SKM-1 treated with dmso at 0.1 percent for 144 hours (cell line): ENCODE data around the gene FOXP2.

ENCODE experiments used
- DNase-seq: peaks from one replicate; lab custom pipeline; 2025; ENCODE audit not compliant: unreplicated experiment; lab: John Stamatoyannopoulos, UW

FOXP2 gene

DNA sequence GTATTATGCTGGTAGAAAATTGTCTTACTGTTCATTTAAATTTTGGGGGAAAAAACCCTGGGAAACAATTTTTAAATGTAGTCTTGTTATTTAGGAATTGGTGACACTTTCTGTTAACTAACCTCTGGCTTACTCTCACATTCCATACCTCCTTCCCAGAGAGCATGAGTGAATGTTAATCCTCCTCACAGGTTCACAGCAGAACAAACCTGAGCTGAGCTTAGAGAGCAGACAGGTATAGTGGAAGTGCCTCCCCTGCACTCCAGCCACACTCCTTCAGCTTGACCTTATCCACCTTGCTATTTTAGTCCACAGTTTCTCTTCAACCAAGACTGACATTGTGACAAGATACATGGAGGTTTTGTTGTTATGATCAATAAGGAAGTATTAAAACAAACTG, 235.9 kb downstream of the FOXP2 start:
- DNase-seq = no peak

DNA sequence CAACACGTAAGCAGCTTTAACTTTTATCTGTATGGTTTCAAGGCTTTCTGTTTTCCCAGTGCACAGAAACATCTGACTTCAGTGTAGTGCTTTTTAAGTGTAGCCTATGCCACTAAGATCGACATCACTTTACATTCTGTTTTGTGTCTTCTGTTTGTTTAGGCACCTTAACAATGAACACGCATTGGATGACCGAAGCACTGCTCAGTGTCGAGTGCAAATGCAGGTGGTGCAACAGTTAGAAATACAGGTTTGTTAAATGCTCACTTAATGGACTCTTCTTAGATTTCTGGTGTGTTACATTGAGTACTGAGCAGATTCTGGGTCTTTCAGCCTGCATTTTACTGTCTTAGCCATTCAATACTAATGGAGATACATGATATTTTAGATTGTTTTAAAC, 237.4 kb downstream of the FOXP2 start:
- DNase-seq = no peak

DNA sequence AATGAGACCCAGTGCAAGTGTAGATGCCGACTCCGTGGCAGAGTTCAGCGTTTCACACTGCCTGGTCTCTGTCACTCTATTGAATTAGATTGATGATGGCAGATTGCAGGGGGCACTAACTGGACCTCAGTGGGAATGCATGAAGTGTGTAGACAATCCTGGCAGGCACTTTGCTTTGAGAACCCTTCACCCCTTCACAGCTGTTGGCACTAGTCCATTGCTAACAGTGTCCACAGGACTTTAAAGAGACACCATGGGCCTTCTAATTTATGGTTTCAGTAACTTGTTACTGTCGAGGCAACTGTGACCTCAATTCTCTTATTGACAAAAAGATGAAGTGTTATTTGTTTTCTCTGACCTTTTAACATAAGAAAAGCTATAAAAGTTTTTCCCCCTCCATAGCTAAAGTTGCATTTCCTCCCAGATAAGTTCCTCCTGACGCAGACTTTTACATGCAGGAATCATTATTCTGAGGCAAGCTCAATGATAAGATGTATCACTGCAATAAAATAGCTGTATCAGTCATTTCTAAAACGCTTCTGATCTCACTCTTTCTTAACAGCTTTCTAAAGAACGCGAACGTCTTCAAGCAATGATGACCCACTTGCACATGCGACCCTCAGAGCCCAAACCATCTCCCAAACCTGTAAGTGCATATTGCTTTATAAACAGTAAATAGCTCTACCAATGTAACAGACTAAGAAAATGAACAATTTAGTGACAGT, 238.9 kb downstream of the FOXP2 start:
- no peak for DNase-seq

DNA sequence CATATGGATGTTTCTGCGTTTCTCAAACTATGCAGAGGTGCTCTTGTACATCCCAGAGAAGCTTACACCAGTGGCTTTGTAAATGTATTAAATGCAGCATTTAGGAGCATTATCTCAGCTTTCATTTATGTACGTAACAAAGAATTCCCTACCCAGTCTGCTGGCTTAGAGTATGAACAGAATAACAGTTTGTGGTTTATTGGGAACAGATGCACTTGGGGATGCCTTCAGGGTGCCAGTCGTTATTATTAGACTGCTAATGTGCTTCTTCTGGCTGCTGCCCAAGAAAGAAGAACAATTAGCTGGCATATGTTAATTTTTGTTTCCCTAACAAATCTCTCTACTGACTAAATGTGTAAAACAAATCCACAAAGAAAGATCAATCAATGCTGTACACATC, 241.9 kb downstream of the FOXP2 start:
- no peak for DNase-seq

DNA sequence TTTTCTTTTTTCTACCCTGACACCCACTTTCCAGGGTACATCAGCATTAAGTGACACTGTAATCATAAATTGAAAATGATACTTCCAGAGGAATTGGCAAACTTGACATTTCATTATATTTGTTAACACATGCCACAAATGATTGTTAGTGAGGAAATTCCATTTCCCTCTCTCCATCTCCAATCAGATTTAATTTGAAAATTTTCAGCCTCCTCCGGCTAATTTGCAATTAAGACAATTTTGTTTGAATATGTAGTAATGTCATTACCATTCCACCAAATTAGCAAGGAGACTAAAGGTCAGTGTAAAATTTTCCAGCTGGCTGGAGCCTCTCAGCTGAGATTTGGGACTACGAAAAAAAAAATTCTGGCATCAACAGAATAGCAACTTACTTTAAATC, 242.7 kb downstream of the FOXP2 start:
- DNase-seq = no peak

DNA sequence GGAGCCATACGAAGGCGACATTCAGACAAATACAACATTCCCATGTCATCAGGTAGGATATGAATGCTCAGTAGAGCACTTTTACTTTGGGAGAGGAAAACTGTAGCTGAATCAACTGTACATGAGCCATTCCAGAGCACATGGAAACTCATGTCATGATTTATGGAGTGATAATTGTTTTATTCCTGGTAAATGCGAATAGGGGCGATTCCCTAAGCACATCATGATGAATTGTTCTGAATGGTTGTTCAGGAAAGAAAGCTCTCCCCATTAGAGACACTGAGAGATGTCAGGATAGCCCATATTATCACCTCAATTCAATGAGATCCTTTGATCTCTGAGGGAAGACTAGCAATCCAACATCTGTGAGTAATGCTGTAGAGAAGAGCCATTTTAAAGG, 243.6 kb downstream of the FOXP2 start:
- DNase-seq = no peak

DNA sequence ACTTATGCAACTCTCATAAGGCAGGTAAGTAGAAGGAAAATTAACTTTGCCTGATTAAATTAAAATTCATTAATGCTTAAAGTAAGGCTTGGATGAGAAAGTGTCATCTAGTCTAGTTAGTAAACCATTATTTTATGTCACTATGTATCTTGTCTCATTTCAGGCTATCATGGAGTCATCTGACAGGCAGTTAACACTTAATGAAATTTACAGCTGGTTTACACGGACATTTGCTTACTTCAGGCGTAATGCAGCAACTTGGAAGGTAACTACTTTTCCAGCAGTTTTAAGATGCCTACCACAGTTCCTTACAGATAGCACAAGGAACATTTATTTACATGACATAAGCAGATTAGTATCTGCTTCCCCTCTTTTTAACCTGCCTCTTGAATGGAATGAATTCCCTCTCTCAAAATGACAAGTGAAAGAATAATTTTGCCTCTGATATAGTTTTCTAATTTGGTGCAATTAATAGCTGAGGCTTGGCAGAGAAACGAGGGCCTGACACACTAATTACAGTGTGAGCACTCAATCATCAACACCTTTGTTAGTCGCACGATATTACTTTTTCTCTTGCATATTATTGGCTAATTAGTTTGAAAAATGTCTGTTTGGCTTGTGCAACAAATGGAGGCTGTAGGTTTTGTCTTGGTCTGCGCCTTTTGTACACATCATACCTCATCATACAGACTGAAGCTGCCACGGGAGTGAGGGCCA, 245.0 kb downstream of the FOXP2 start:
- no peak for DNase-seq

DNA sequence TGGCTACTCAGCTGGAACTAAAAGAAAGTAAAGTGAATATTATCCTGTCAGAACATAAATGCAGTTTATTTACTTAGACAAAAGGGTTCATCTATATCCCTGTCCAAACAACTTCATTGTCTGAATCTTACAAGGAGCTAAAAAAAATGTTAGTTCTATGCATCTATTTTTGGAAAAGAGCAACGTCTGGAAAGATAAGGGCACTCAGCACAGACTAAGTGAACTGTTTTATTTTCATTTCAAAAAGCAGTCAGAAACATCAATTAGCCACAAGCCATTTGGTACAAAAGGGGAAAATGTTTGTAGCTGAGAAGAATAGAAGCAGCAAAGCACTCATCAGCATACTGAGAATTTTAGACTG, 245.5 kb downstream of the FOXP2 start:
- no peak for DNase-seq

DNA sequence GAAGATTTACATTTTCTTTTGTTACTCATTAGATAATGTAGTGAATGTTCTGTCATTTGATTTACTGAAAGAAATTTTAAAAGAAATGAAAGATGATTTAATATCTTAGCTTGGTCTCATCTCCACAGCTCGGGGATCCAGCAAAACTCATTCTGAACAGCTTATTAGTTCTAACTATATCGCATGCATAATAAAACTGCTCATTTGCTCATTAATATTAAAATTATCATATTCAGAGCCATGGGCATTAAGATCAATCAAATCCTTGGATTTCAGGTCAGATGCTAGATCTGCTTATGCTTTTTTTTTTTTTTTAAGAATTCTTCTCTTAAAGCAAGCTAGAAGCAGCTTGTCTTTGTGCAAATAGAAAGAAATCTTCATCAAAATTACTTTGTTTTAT, 246.1 kb downstream of the FOXP2 start:
- no peak for DNase-seq

DNA sequence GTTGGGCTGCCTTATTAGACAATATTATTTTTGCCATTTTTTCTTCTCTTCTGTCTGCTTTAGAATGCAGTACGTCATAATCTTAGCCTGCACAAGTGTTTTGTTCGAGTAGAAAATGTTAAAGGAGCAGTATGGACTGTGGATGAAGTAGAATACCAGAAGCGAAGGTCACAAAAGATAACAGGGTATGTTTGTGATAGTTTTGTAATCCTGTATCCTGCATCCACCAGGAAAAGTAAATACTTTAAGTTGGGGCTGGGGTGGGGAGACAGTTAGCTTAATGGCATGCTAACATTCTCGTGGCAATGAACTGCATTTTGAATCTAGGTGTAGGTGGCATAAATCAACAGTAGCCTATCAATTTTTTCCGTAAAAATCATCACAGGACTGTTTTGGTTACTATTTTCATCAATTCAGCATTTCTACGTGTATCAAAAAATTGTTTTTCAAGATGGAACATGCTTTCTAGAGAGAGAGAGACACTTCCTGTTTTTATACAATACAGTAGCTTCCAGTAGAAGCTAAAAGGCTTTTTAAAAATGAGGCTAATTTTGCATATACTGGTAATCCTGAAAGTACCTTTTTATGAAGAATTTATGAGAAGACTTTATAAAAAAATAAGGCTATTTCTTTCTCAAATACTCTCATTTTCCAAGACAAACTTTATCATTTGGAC, 247.5 kb downstream of the FOXP2 start:
- DNase-seq = no peak

DNA sequence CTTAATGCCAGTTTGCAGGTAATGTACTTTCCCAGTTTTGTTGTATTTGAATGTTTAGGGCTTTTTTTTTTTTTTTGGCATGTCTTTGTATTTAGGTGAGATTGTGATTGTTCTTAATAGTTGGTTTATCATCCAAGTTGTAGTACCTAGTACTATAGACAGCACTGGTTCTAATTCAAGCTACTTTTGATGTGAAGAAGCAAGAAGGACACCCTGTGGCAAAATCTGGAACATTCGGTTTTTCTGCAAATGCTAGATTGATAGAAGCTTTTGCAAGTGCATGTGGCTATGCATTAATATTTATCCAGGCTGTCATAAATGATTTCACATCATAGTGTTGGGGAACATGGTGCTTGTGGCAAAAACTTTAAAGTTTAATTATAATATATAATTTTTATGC, 248.9 kb downstream of the FOXP2 start:
- peak; percentile 3 for DNase-seq

DNA sequence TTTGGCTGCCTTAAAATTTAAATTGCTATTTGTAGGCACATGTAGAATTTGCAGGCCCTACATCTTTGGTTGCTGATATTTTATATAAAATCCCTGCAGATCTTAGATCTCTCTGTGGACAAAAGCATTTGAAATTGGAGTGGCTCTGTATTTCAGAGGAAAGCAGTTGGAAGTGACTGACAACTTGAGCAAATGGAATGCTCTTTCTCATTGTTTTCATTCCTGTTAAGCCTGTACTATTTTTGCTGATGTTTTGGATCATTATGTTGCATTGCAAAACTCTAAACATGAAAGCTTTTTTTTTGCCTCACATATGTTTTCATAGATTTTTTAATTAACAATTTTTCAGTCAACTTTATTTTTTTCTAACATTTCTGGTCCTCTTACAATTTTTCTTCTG, 256.1 kb downstream of the FOXP2 start:
- DNase-seq = no peak

DNA sequence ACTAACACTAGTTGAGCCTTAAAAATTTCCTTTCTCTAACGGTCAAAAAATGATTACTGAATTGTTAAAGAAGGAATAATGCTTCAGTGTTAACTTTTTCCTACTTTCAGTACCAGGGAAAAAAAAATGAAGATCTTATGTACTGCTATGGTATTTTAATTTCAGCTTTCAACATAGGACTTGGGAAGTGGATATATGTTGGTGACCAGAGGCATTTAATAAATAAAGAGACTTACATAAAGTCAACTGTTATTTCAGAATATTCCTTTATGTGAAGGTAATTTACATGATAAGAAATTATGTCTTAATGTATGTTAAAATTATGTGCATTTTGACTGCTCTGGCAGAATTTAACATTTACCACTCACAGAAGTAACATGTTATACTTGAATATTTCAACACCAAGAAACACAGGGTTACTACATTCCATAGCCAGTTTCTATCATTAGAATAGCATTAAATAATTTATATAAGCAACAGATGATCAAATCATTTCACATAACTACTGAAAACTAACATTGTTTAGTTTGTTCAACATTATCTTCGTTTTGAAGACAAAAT, 257.0 kb downstream of the FOXP2 start:
- DNase-seq = no peak

DNA sequence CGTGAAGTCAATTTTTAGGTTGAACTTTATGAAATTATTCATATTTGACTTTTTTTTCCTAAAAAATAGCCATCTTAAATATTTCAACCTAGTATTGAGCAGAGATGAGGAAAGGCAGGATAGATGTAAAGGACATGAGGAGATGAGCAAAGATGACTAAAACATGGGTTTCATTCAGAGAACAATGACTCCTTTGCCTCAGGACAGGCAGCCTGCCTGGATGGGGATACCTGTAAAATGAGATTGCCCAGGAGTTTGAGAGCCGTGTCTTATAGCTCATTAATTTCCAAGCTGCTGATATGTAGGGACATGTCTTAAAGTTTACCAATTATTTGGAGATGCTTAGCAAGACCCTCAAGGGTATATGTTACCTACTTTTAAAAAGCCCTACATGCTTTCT, 263.5 kb downstream of the FOXP2 start:
- DNase-seq = no peak

DNA sequence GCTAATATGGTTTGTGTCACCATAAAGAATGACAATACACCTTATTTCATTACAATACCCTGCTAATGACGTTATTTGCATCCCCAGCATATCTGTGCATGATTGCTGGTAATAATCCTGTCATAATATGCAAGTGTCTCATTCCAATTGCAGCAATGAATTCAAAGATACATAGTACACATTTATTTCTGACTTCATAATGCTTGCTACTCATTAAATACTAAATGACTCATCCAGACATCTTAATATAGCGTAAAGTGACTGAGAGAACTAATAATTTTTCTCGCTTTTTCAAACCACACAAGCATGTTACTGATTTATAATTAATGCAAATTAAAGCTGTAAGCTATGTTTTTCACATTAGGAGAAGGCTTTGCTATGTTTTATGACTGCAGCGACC, 272.6 kb downstream of the FOXP2 start:
- DNase-seq = no peak

DNA sequence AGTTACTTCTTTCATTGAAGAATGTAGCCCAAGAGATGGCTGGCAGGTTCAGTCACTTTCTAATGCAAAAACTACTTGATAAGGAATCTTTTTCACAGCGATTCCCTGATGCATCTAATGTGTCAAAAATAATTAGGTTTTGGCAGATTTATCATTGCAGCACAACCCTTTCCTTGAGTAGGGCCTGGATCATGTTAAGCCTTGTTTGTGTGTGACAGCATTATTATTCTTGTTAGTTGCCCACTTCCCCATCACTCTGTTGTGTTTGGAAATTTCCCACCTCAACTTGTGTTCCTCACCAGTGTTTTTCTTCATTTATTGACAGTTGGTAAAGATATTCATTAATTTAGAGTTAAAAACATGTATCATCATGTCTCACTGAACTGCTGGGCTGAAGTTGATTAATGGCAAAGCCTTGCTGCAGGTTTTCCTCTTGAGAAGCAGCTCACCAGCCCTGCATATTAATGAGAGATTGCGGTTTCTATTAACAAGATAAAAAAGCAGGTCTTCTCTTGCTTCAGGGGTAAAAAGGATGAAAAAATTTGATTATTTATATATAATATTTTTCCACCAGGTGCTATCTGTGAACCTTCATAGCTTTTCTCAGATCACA, 273.9 kb downstream of the FOXP2 start:
- no peak for DNase-seq

DNA sequence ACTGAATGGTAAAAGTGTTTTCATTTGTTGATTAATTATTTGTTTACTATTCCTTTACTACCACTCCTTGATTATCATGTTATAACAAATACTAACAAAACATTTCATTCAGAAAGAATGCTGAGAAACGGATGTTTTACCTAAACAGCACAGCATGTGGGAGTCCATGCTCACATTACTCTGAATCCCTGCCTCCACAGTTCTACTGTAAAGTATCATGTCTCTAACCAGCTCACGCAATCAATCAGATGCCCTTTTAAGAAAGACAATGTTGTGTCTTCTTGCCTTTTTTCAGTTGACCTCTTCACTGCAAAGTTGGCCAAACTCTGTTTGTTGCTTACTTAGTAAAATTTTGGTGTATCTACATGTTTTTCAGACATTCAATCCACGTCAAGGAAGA, 274.8 kb downstream of the FOXP2 start:
- DNase-seq = no peak

DNA sequence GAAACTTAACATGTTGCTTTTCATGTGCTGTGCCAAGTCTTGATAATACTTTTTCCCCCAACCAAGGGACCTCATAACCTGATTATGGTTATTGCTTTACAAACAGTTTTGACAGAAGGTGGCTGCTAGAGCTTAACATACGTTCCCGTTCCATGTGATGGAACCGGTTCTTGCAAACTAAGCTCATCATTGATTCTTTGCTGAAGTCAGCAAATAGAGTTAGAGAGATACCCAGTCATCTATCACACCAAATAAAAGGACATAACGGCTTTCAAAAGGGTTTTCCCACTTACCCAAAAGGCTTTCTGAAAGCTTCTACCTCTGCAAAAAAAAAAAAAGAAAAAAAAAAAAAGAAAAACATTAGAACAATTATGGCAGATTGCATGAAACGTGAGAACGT, 277.0 kb downstream of the FOXP2 start:
- no peak for DNase-seq

DNA sequence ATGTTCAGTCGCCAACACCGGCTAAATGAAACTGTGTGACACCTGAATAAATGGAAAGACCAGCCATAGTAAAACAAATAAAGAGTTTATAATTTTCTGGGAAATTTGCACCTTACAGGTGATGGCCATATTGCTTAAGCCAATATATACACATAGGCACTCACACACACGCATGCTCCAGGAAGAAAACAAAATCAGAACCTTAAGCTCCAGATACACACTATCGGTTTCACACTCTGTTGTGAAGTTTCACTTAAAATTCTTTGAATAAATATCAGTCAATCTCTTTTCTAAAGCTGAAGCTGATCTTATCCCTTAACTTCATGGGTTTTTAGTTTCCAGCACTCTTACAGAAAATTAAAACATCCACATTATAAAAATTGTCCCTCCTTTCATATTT, 280.6 kb downstream of the FOXP2 start:
- DNase-seq = no peak

DNA sequence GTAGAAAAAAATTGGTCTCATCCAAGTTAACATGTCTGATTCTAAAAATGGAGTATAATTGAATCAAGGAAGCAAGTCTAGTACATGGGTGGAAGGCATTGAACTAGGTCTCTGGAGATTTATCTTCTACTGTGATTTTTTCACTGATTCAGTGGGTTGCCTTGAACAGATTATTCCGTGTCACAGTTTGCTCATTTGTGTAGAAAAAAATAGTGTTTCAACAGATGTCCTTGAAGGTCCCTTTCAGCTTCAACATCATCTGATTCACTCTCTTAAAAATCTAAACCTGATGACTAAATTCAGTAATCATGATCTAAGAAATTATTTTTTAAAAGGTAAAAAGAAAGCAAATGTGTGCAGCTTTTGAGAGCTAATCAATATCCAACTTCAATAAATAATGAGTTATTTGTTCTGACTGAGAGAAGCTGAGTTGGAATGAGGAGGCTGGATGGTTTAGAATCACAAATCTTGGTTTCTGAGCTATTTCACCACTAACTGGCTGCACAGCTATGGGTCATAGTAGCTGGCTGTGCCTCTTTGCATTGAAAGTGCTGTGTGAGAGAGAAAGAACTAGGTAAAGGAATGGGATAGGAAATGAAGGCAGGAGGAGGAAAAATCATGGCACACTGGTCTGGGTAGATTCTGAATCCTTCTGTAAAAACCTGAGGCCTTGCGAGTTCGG, 285.8 kb downstream of the FOXP2 start:
- DNase-seq = no peak

DNA sequence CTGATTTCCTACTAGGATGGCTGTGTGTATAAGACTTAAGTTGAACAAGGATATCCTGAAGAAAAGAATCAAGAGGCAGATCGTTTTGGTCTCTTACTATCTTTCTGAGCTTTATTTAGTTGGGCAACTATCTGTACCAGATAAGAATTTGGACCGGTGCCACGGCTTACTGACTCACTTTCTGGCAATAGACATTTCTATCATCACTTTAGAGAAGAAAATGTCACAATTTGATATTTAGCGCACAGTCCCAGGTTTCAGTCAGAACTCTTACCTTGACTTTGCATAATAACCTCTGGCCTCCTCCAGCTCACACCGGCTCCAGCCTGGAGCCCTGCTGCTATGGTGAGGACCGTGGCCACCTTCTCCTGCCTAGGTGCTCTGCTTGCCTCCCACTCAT, 289.1 kb downstream of the FOXP2 start:
- no peak for DNase-seq
